Jurkat, Clone E6-1 (cell line): ENCODE results near the gene ZNF784.

Experiments
- DNase-seq: peaks from one replicate; pipeline ENCODE4 v3.0.0-alpha.2; 2011; ENCODE audit warnings: low read depth, low spot score
- H3K4me3 ChIP-seq: 2 replicates; pipeline ENCODE4 v1.5.1; 2011; ENCODE audit warnings: mild to moderate bottlenecking, low read length, control low read depth, moderate library complexity

The ZNF784 gene

GRCh38 chr19:55658846-55659459 lies 34.6 kb upstream of the ZNF784 start:
- no peak overlapping the region for H3K4me3 ChIP-seq

DNA sequence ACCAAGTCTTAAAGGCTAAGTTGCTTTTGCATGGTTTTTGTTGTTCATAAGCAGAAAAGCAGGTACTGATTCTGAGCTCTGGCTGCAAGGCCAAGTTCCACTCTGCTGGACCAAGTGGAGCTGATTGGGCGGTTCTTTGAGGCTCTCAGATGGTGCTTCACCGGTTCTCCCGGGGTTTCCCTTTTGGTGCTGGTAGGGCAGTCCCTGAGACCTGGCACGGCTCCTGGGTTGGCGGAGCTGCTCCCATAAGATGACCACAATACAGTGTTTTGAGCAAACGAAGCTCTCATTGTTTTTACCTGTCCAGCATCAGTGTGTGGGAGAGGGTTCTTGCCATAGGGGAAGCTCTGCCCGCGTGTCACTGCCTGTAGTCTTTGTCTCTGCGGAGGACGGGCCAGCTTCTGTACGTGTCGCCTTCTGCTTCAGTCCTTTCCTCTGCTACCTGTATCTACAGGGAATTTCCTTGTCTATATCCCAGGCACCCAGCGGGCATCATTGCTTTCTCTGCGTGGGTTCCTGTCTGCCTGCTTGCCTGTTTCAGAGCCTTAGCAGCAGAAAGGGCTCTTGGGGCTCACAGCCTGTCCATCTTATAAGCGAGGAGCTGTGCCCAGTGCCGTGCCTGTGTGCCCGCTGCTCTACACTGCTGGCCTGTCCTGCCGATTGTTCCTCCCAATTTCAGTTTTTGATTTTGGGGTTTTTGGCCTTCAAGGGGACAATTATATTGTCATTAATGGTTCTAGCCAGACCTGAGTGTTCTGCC lies 32.8 kb upstream of the ZNF784 start:
- H3K4me3 ChIP-seq: peak overlapping the region; percentile 79
- DNase-seq: no peak

More at GRCh38 chr19:55658846-55659459, 34.6 kb upstream of the ZNF784 start:
- no peak for DNase-seq

GRCh38 chr19:55656552-55656951 lies 32.2 kb upstream of the ZNF784 start:
- H3K4me3 ChIP-seq: peak overlapping the region; percentile 79
- no peak for DNase-seq

GRCh38 chr19:55655648-55656040 lies 31.3 kb upstream of the ZNF784 start:
- H3K4me3 ChIP-seq: peak overlapping the region; percentile 79
- DNase-seq: no peak

- peak within 1 kb of the TSS; percentile 83 for H3K4me3 ChIP-seq
- peak; percentile 87 for DNase-seq
These were observed 30.7 kb upstream of the ZNF784 start, which contains the start of gene U2AF2 for GRCh38 chr19:55654868-55655647. Gene U2AF2, plus strand, starts transcription at chr19:55655035. Its CDS starts 70 bp downstream, at chr19:55655105.

DNA sequence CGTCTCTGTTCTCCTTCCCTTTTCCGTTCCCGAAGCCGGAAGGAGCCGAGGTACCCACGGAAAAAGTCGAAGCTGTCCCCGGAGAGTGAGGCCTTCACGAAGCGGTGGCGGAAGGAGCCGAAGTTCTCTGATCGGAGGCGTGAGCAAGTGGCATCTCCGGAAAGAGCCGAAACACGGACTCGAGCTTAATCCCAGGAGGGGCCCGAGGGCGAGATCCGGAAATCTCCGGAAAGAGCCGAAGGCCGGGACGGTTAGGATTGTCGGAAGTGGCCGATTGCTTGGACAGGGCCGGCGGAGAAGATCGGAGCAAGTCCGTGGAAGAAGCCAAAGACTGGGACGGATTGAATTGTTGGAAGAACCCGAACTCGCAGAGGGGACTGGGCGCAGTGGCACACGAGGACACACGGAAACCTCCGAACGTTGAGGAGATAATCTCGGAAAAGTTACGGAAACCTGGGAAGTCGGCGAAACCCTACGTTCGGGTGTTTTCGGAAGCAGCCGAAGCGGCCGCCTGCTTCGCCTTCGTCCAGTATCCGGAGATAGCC lies 30.0 kb upstream of the ZNF784 start:
- peak overlapping the region; percentile 83 for H3K4me3 ChIP-seq
- DNase-seq: peak; percentile 99

DNA sequence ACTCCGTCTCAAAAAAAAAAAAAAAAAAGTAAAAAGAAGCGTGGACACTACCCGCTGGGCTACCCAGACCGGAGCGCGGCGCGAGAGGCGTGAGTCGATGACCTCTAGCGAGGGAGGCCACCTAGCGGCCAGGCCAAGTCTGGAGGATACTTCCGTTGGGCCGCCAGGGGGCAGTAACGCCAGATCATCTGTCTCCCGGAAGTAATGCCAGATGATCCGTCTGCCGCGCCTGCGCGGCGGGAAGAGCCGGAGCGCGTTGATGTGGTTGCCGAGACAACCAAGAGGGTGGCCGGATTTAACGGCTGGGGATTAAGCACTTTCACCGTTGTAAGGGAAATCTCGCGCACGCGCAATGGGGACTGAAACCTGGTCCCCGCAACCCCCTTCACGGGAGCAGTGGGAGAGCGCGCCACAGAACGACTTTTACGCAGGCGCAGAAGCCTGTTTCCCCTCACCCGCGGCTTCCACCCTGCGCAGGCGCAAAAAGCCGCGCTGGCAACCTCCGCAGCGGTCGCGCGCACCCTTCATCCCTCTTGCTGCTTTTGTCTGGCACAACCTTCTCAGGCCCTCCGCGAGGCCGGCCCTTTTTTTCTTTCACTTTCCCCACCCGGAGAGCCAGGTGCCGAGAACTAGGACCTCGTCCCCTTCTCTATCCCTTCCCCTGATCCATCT lies 29.4 kb upstream of the ZNF784 start:
- peak; percentile 99 for DNase-seq
- H3K4me3 ChIP-seq: peak overlapping the region; percentile 83

DNA sequence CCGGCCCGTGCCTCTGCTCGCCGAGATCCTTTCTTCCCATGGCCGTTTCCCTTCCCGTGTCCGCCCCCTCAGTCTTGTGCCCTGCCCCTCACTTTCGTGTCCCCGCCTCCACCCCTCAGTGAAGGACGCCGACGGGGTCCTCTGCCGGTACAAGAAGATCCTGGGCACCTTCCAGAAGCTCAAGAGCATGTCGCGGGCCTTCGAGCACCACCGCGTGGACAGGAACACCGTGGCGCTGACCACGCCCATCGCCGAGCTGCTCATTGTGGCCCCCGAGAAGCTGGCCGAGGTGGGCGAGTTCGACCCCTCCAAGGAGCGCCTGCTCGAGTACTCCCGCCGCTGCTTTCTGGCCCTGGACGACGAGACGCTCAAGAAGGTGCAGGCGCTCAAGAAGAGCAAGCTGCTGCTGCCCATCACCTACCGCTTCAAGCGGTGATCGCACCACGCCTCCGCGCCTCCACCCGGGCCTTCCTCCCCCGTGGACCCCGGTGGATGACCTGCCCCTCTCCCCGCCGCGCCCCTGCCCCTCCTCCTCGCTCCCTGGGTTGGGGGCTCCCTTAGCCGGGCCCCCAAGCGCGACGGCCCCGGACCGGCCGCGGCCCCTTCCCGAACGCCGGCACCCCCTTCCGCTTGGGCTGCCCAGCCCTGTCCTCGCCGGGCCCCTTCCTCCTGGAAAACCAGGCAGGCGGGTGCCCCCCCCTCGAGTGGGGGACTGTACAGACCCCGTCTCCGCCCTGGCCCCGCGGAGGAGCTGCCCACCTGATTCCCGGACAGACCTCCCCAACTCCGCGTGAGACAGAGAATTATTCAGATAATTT lies 28.2 kb upstream of the ZNF784 start:
- peak overlapping the region; percentile 83; the same call in 1 of the 2 replicates for H3K4me3 ChIP-seq

DNA sequence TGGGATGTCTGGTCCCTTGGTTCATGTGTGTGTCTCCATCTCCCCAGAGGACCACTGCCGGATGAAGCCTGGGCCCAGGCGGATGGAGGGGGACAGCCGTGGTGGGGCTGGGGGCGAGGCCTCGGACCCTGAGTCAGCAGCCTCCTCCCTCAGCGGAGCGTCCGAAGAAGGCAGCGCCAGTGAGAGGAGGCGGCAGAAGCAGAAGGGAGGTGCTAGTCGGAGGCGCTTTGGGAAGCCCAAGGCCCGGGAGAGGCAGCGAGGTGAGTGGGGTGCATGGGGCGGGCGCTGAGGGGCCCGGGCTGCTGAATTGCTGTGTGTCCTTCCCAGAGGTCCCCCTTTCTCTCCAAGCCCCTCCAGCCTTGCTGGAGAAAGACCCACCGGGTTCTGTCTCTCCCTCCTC lies 26.9 kb upstream of the ZNF784 start:
- no peak for DNase-seq
- H3K4me3 ChIP-seq: no peak overlapping the region

More for the DNA sequence above, 28.2 kb upstream of the ZNF784 start:
- DNase-seq: no peak

GRCh38 chr19:55650602-55651230 lies 26.4 kb upstream of the ZNF784 start:
- no peak overlapping the region for H3K4me3 ChIP-seq
- DNase-seq: no peak

- H3K4me3 ChIP-seq: no peak overlapping the region
- no peak for DNase-seq
These were observed 25.8 kb upstream of the ZNF784 start for GRCh38 chr19:55650126-55650557.

DNA sequence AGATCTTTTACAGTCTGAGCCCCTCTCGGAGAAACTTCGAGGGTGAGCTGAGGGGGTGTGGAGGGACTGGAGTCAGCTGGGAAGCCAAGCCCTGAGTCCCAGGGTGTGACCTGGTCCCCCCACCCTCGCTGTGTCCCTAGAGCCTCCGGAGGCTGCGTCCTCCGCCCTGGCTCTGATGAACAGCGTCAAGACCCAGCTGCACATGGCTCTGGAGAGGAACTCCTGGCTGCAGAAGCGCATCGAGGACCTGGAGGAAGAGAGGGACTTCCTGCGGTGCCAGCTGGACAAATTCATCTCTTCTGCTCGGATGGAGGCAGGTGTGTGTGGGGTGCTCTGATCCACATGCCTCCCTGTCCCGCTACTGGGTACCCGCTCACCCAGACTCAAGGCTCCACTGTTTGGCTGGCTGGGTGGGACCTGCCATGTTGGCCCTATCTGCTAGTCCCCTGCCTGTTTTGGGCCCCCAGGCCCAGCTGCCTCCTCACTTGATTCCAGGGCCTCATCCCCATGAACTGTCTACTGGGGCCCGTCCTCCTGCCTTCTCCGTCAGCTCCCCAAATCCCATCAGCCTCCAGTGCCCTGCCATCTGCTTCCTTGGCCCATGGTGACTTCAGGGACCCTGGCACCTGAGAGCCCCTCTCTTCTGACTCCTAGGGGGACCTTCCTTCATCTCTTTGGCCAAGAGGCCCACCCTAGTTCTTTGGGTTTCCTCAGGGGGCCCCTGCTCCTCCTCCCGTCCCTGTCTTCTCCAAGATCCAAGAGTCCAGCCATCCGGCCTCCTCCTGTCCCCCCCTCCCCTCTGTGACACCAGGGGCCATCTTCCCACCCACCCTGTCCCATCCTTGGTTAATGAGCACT lies 25.1 kb upstream of the ZNF784 start:
- no peak for DNase-seq
- H3K4me3 ChIP-seq: no peak overlapping the region

DNA sequence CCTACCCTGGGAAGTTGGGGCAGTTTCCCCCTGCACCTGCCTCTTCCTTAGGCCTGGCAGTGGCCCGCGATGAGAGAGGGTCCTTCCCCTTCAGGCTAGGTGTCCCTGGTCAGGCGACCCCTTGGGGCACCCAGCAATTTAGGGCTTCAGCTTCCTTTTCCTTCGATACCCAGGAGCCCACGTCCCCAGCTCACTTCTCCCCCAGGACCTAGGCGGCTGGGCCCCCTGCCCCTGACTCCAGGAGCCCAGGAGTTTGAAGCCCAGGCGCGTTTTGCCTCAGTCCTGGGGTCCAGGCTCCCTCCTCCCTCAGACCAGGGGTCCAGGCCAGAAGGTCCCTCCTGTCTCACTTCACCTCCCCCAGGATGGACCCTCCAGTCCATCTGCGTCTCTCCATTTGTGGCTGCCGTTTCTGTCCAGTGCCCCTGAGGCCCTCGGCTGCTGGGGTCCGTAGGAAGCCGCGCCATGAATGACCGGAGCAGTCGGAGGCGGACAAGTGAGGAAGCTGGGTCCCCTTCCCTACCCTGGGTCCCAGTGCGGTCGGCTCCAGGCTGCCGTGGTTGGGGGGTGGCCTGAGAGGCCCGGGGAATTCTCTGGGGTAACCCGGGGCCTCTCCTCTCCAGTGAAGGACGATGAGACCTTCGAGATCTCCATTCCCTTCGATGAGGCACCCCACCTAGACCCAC lies 24.4 kb upstream of the ZNF784 start:
- DNase-seq: no peak
- H3K4me3 ChIP-seq: peak overlapping the region; percentile 68

DNA sequence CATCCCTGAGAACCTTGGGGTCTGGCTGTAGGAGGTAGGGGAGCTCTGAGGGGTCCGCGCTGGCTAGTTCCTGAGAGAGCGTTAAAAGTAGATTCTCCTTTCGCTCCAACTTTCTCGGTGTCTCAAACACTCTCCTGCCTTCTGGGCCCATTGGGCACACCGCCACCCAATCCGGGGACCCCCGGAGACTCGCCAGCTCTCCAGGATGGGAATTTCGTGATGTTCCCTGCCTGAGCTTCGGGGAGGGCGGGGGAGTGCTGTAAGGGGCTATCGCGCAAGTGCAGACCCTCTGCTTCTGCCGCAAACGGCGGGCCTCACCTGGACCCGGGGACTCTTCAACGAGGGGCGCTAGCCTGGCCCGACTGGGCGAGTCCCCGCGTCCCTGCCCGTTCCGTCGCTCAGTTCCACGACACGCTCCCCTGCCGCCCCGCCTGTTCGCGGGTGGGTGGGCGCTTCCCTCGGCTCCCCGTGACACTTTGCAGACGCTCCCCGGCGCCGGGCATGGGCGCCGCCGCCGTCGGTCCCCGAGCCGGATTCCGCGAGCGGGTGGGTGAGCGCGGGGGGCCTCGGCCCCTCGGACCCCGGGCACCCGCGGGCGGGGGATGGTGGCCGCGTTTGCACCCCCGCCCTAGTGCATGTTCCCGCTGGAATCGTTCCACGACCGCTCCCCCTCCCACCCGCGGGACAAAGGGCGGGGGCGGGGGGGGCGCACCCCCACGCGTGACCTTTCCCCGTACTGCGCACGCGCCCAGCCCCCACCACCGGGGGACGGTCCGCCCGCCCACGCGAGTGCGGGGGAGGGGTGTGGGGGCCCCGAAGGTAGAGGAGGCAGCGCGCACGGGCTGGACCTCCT lies 23.6 kb upstream of the ZNF784 start, which contains the start of gene CCDC106:
Gene CCDC106 (plus strand): TSS at position 481 of the 853 bp plus-strand sequence. CDS start 835 bp downstream, outside the sequence.
- H3K4me3 ChIP-seq: peak within 1 kb of the TSS; percentile 68
- DNase-seq: peak; percentile 57
